Gastroesophageal sphincter (tissue), 4 donors: Measurements from ENCODE around the gene COL5A1. TPM values are rescaled to one million over a fixed set of nuclear protein-coding genes. Genes with fewer than 3 reads are reported as not detected.

Experiments used
- ATAC-seq: fragments of 150-250 bp; one replicate; pipeline ENCODE4 v1.9.1; 2016; ENCODE audit warnings: mild to moderate bottlenecking, moderate library complexity
- H3K27ac ChIP-seq, 4 donors: fragments of 200-600 bp; sonication (generic) in 3 of 4; 1 replicate in 3 of 4; 2 replicates in 1 of 4; pipeline ENCODE4 v1.5.1; 2016 to 2019
- H3K27me3 ChIP-seq: fragments of 200-600 bp; sonication (generic); one replicate; pipeline ENCODE4 v1.5.1; 2019
- H3K36me3 ChIP-seq, 2 donors: fragments of 200-600 bp; sonication (generic); one replicate each; pipeline ENCODE4 v1.5.1; 2019; ENCODE audit warnings: control low read depth in 1 of 2
- H3K4me1 ChIP-seq, 3 donors: fragments of 200-600 bp; sonication (generic); 1 replicate in 2 of 3; 2 replicates in 1 of 3; pipeline ENCODE4 v1.5.1; 2016 to 2019; ENCODE audit warnings: control low read depth in 2 of 3
- H3K4me3 ChIP-seq, 2 donors: fragments of 200-600 bp; sonication (generic); one replicate each; pipeline ENCODE4 v1.5.1; 2019; ENCODE audit warnings: mild to moderate bottlenecking in 1 of 2, moderate library complexity in 1 of 2
- H3K9me3 ChIP-seq, 3 donors: fragments of 200-600 bp; sonication (generic); one replicate each; pipeline ENCODE4 v1.5.1; 2017 to 2019; ENCODE audit warnings: control low read depth in 2 of 3
- EP300 ChIP-seq: sonication (generic); formaldehyde crosslinking; IDR thresholded peaks from one replicate; pipeline ENCODE4 v1.6.1; 2017; ENCODE audit warnings: antibody characterized with exemption, mild to moderate bottlenecking
- POLR2A ChIP-seq, 2 donors: fragments of 450-650 bp; IDR thresholded peaks; one replicate each; pipeline ENCODE4 v1.6.1; 2017; ENCODE audit warnings: antibody characterized with exemption in 2 of 2, mild to moderate bottlenecking in 2 of 2, moderate library complexity in 1 of 2
- POLR2AphosphoS5 ChIP-seq: sonication (generic); formaldehyde crosslinking; IDR thresholded peaks from one replicate; pipeline ENCODE4 v1.6.1; 2017; ENCODE audit warnings: antibody characterized with exemption
- WGBS, 2 donors: methylation state at CpG; one replicate each; pipeline ENCODE4 v1.1.5; 2018; ENCODE audit warnings: low coverage in 1 of 2; 5-methylcytosine and 5-hydroxymethylcytosine counted together
- total RNA-seq, 4 donors: library from RNA; depleted of rRNA; stranded (reverse); fragments of >200 nt; gene quantifications; one replicate each; pipeline ENCODE4 v1.1.0, GENCODE V29; 2016
- TF ChIP-seq, protein P1 (sequence below), 4 experiments: fragments of 200-600 bp in 2 of 4; fragments of 450-650 bp in 2 of 4; sonication (generic) in 1 of 4; IDR thresholded peaks; one replicate each; pipeline ENCODE4 v1.5.1; 2017 to 2019; ENCODE audit warnings: antibody characterized with exemption in 4 of 4, mild to moderate bottlenecking in 2 of 4, moderate library complexity in 2 of 4

Gene COL5A1
- total RNA-seq, 4 donors from 2014 or later: 48.5 to 86.4 (median 74.9) TPM

DNA sequence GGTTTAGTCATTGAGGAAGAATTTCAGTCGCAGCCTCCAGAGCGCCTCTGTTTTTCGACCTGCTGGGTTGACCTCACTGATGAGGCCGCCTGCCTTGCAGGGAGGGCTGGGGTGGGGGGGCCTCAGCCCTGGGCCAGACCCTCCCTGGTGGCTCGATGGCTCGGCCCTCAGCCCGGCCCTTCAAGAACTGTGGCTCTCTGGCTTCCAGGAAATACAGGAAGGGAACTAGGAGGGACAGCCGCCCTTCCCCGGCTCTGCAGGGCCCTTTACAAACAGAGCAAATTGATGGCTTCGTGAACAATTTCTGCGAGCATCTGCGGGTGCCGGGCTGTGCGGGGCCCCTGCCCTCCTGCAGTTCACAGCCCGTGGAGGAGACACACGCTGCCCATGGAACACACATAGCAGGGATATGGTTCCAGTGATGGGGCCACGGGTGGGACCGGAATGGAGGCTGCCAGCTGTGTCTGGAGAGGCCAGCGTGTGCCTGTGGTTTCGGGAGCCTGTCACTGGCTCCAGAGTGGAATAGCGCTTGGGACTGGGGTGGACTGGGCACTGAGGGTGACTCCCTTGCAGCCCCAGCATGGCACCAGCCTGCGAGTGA, 39.6 kb downstream of the COL5A1 start:
- Histone ChIP-seq H3K27me3 (no peaks in the 10 kb centered on the region), H3K4me1 (peaks cover 0 to 79% (median 22%) of the 10 kb centered on the region in 3 donors), H3K36me3 (no peaks in the 10 kb centered on the region), H3K9me3 (no peaks in the 10 kb centered on the region), H3K27ac (peak overlapping the region in 3 of 4 donors; percentile 14 to 65 (median 55)), H3K4me3 (no peak overlapping the region)
- ATAC-seq: peak; percentile 52
- no peak for TF ChIP-seq POLR2AphosphoS5
- TF ChIP-seq, protein P1, sequence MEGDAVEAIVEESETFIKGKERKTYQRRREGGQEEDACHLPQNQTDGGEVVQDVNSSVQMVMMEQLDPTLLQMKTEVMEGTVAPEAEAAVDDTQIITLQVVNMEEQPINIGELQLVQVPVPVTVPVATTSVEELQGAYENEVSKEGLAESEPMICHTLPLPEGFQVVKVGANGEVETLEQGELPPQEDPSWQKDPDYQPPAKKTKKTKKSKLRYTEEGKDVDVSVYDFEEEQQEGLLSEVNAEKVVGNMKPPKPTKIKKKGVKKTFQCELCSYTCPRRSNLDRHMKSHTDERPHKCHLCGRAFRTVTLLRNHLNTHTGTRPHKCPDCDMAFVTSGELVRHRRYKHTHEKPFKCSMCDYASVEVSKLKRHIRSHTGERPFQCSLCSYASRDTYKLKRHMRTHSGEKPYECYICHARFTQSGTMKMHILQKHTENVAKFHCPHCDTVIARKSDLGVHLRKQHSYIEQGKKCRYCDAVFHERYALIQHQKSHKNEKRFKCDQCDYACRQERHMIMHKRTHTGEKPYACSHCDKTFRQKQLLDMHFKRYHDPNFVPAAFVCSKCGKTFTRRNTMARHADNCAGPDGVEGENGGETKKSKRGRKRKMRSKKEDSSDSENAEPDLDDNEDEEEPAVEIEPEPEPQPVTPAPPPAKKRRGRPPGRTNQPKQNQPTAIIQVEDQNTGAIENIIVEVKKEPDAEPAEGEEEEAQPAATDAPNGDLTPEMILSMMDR (IDR thresholded peaks at IDR 0.05): no peak
- TF ChIP-seq EP300: no peak
- no peak for TF ChIP-seq POLR2A (IDR thresholded peaks at IDR 0.05)
- 100% methylated on average over 1 of the region's 22 CpGs; no CpG with 5 or more reads in 1 of the 2 donors for WGBS, 2 donors

DNA sequence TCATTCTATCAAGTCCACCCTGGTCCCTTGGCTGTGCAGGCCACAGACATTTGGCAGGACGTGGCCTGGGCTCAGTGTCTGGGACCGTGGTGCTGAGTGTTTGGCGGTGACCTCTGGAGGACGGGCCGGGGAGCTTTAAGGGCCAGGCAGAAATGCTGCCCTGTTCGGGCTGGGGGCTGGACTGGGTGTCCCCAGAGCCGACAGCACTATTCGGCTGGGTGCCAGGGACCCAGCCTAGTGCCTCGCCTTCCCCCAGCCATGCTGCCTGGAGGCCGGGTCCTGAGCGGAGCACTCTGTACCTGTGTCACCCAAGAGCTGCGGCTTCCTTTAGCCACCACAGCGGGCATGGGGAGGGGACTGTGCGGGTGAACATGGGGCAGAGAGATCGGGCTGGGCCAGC, 40.4 kb downstream of the COL5A1 start:
- Histone ChIP-seq H3K27me3 (no peaks in the 10 kb centered on the region), H3K4me3 (no peak overlapping the region), H3K9me3 (no peaks in the 10 kb centered on the region), H3K27ac (peak overlapping the region in 2 of 4 donors; percentile 55 to 65), H3K36me3 (no peaks in the 10 kb centered on the region), H3K4me1 (peaks cover 0 to 70% (median 22%) of the 10 kb centered on the region in 3 donors)
- no peak for TF ChIP-seq EP300
- TF ChIP-seq, protein P1 (IDR thresholded peaks at IDR 0.05): no peak
- TF ChIP-seq POLR2A (IDR thresholded peaks at IDR 0.05): no peak
- TF ChIP-seq POLR2AphosphoS5: no peak
- WGBS, 2 donors: no CpG with 5 or more reads among the region's 15 CpGs
- ATAC-seq: no peak

DNA sequence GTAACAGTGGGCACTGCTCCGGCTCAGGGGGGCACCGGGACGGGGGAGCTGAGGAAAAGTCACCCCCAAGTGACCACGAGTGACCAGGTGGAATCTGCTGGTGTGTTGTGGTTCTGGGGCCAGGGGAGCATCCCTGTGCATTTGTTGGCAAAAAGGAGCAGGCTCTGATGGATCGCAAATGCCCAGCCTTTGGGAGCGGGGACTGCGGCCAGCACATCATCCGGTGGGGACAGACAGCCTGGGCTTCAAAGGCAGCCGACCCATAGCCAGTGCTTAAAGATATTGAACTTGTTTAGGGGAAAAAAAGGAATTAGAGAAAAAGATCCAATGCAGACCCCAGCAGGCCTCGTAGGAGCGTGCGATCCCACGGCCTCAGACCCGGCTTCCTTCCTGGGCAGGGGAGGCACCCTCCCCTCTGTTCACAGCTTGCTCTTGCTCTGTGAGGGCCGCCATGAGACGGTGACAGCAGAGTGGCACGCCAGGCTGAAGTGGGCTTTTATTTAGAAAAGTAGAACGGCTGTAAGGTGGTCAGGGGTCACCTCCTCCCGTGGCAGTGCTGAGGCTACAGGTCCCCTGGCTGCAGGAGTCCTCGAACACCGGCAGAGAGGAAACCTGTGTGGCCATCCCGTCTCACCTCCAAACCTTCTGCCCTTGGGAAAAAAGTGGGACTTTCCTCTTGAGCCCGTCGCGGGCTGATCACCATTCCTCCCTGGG, 41.2 kb downstream of the COL5A1 start:
- WGBS, 2 donors: 73 to 95% methylated on average over 7 to 15 of the region's 25 CpGs
- Histone ChIP-seq H3K9me3 (no peaks in the 10 kb centered on the region), H3K36me3 (no peaks in the 10 kb centered on the region), H3K4me3 (no peak overlapping the region), H3K27me3 (no peaks in the 10 kb centered on the region), H3K27ac (peak overlapping the region in 3 of 4 donors; percentile 24 to 65 (median 55)), H3K4me1 (peaks cover 0 to 65% (median 22%) of the 10 kb centered on the region in 3 donors)
- TF ChIP-seq, protein P1 (IDR thresholded peaks at IDR 0.05): no peak
- TF ChIP-seq POLR2A (IDR thresholded peaks at IDR 0.05): no peak
- no peak for TF ChIP-seq POLR2AphosphoS5
- TF ChIP-seq EP300: no peak
- no peak for ATAC-seq

DNA sequence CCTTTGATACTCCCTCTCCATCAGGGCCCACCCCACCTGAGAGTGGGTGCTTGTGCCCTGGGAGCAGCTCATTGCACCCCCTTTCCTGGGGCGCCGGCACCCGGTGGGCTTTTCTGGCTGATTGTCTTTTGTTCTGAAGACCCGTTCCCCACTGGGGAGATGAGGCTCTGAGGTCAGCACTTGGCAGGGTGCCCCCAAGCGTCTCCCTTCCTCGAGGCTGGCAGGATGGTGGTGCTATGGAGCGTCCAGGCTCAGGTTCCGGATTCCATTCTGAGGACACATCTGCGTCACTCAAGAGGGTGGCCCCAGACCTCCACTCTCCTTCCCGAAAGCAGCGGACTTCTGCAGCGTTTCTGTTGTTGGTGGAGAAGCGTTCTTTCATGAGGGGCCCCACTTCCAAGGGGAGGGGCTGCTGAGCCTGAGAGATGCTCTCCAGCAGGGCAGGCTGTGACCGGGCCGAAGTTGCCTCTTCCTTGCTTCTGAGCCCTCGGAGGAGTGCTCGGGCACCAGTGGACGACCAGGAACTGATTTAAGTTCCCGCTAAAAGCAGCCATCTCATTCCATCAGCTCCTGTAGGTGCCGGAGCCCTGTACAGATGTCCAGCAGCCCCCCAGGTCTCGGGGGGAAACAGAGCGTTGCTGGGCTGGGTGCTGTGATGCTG, 42.2 kb downstream of the COL5A1 start:
- Histone ChIP-seq H3K4me1 (peaks cover 0 to 65% (median 22%) of the 10 kb centered on the region in 3 donors), H3K27me3 (no peaks in the 10 kb centered on the region), H3K27ac (peak overlapping the region in 3 of 4 donors; percentile 24 to 55 (median 31)), H3K9me3 (no peaks in the 10 kb centered on the region), H3K4me3 (no peak overlapping the region), H3K36me3 (no peaks in the 10 kb centered on the region)
- no peak for ATAC-seq
- TF ChIP-seq POLR2AphosphoS5 (no peak), EP300 (no peak), POLR2A (IDR thresholded peaks at IDR 0.05) (no peak)
- TF ChIP-seq, protein P1 (IDR thresholded peaks at IDR 0.05): no peak
- WGBS, 2 donors: 92 to 96% methylated on average over 2 to 7 of the region's 22 CpGs
